AG09319 (cell line): Measurements from ENCODE around the gene TXNRD2.
A peak's percentile ranks its signal among the peaks of the same experiment; 100 is the strongest.

ENCODE experiments used
- DNase-seq: peaks from one replicate; pipeline ENCODE4 v3.0.0-alpha.2; 2010; ENCODE audit warnings: low read depth; ENCODE audit errors: extremely low read depth
- CTCF ChIP-seq: IDR thresholded peaks from 2 replicates; pipeline ENCODE4 v1.5.1; 2011; ENCODE audit warnings: low read depth, mild to moderate bottlenecking, inconsistent platforms, low read length, moderate library complexity

Gene TXNRD2

GRCh38 chr22:19969141-19969928 lies 27.7 kb upstream of the TXNRD2 start:
- no peak for DNase-seq
- TF ChIP-seq CTCF: no peak

- no peak for TF ChIP-seq CTCF
- no peak for DNase-seq
These were observed 26.9 kb upstream of the TXNRD2 start for GRCh38 chr22:19968450-19968891.

- no peak for DNase-seq
- no peak for TF ChIP-seq CTCF
These were observed 26.3 kb upstream of the TXNRD2 start for GRCh38 chr22:19967850-19968449.

GRCh38 chr22:19966908-19967750 lies 25.5 kb upstream of the TXNRD2 start:
- TF ChIP-seq CTCF: no peak
- no peak for DNase-seq

- no peak for DNase-seq
- peak; percentile 33 for TF ChIP-seq CTCF
These were observed 24.4 kb upstream of the TXNRD2 start for GRCh38 chr22:19965771-19966709.

- no peak for DNase-seq
- no peak for TF ChIP-seq CTCF
These were observed 23.2 kb upstream of the TXNRD2 start for GRCh38 chr22:19964701-19965386.
